Stomach (tissue), 9 donors: ENCODE results near the gene DIPK1B. TPM values are rescaled to one million over a fixed set of nuclear protein-coding genes. Genes with fewer than 3 reads are reported as not detected.

Experiments
- DNase-seq, 2 donors: peaks; one replicate each; pipeline versions ENCODE4 v3.0.0 to v3.0.0-alpha.2; 2013 to 2019
- H3K27ac ChIP-seq, 5 donors: fragments of 200-600 bp in 4 of 5; sonication (generic) in 4 of 5; one replicate each; pipeline ENCODE4 v1.5.1; 2013 to 2019; ENCODE audit warnings: mild to moderate bottlenecking in 1 of 5, moderate library complexity in 1 of 5
- H3K27me3 ChIP-seq, 3 donors: fragments of 200-600 bp; sonication (generic); one replicate each; pipeline ENCODE4 v1.5.1; 2017 to 2019; ENCODE audit warnings: mixed run types in 1 of 3
- H3K36me3 ChIP-seq, 4 donors: fragments of 200-600 bp; sonication (generic); 1 replicate in 3 of 4; 2 replicates in 1 of 4; pipeline ENCODE4 v1.5.1; 2016 to 2019
- H3K4me1 ChIP-seq, 4 donors: fragments of 200-600 bp; sonication (generic); one replicate each; pipeline ENCODE4 v1.5.1; 2016 to 2019
- H3K4me3 ChIP-seq, 4 donors: fragments of 200-600 bp; sonication (generic) in 3 of 4; one replicate each; pipeline ENCODE4 v1.5.1; 2016 to 2019; ENCODE audit warnings: mild to moderate bottlenecking in 1 of 4
- H3K9me3 ChIP-seq, 4 donors: fragments of 200-600 bp; sonication (generic); one replicate each; pipeline ENCODE4 v1.5.1; 2016 to 2019
- EP300 ChIP-seq: sonication (generic); formaldehyde crosslinking; IDR thresholded peaks from one replicate; pipeline ENCODE4 v1.6.1; 2017; ENCODE audit warnings: antibody characterized with exemption
- POLR2A ChIP-seq, 4 donors: fragments of 450-650 bp; IDR thresholded peaks; one replicate each; pipeline ENCODE4 v1.6.1; 2016; ENCODE audit warnings: antibody characterized with exemption in 4 of 4, control low read depth in 2 of 4, mild to moderate bottlenecking in 1 of 4, moderate library complexity in 1 of 4
- POLR2AphosphoS5 ChIP-seq, 3 donors: sonication (generic); formaldehyde crosslinking; IDR thresholded peaks; one replicate each; pipeline ENCODE4 v1.6.1; 2016; ENCODE audit warnings: antibody characterized with exemption in 3 of 3
- WGBS, 5 donors: extraction: QIAGEN DNeasy Blood & Tissue Kit in 3 of 5; methylation state at CpG; one replicate each; pipeline versions ENCODE4 v1.1.5 to v1.1.7; 2013 to 2018; 5-methylcytosine and 5-hydroxymethylcytosine counted together
- intact Hi-C: fragments of 100-400 bp; cut with DNase I; formaldehyde crosslinking; loops from one replicate; pipeline ENCODE4 v1.15.1; 2023; ENCODE audit warnings: low total_unique reads
- polyA plus RNA-seq, 3 donors: library from polyadenylated mRNA; stranded (reverse); fragments of 200-250 nt; gene quantifications; one replicate each; pipeline ENCODE4 v1.2.3, GENCODE V29; 2013
- total RNA-seq, 5 donors: library from RNA; depleted of rRNA; stranded (reverse); fragments of >200 nt; gene quantifications; one replicate each; pipeline versions ENCODE4 v1.1.0 to v1.2.3, GENCODE V29; 2014 to 2016
- TF ChIP-seq, protein P1 (sequence below), 7 experiments: fragments of 450-650 bp in 4 of 7; fragments of 200-600 bp in 3 of 7; sonication (generic) in 3 of 7; IDR thresholded peaks; one replicate each; pipeline ENCODE4 v1.5.1; 2016 to 2019; ENCODE audit warnings: antibody characterized with exemption in 7 of 7, control low read depth in 2 of 7, mild to moderate bottlenecking in 1 of 7
- donor health status: healthy with polysubstance abuse.
- donor health status: Bipolar disorder and iron deficiency.
- donor health status: healthy.

The DIPK1B gene
- total and polyA plus RNA-seq, 8 donors: 0.45 to 10.4 (median 4.0) TPM; not detected in 1

DNA sequence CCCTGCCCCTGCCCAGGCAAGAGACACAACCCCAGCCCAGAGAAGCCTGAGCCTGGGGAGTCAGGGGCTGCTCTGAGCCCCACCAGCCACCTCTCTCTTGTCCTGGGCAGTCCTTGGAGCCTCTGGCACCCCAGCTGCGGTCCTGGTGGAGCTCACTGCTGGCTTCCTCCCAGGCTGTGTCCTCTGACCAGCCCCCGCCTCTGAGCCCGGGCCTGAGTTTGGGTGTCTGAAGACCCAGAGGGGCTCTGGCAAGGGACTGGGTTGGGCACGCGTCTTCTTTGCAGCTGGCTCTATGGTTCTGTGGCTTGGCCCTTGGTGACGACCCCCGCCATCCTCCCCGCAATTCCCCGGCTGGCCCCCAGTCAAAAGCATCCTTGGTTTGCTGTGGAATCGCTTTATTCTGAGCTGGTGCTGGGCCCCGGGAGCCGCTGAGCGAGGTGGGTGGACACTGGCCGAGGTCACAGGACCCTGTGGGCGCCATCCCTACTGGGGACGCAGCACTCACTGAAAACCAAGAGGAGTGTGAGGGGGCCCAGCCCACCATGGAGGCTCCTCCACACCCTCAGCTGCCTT is 31.4 kb downstream of the DIPK1B start:
- intact Hi-C loops: no loop called here
- Histone ChIP-seq H3K36me3 (no peaks in the 10 kb centered on the region), H3K27ac (no peak overlapping the region), H3K27me3 (peaks cover 3 to 65% (median 43%) of the 10 kb centered on the region in 3 donors), H3K4me3 (peak overlapping the region in 2 of 4 donors; percentile 11 to 23), H3K4me1 (peaks cover 22 to 35% (median 30%) of the 10 kb centered on the region in 4 donors), H3K9me3 (no peaks in the 10 kb centered on the region)
- WGBS, 5 donors: 83 to 86% (median 84%) methylated on average over 10 to 16 of the region's 16 CpGs
- TF ChIP-seq EP300 (no peak), POLR2AphosphoS5 (IDR thresholded peaks at IDR 0.05) (no peak), POLR2A (IDR thresholded peaks at IDR 0.05) (no peak)
- TF ChIP-seq, protein P1, sequence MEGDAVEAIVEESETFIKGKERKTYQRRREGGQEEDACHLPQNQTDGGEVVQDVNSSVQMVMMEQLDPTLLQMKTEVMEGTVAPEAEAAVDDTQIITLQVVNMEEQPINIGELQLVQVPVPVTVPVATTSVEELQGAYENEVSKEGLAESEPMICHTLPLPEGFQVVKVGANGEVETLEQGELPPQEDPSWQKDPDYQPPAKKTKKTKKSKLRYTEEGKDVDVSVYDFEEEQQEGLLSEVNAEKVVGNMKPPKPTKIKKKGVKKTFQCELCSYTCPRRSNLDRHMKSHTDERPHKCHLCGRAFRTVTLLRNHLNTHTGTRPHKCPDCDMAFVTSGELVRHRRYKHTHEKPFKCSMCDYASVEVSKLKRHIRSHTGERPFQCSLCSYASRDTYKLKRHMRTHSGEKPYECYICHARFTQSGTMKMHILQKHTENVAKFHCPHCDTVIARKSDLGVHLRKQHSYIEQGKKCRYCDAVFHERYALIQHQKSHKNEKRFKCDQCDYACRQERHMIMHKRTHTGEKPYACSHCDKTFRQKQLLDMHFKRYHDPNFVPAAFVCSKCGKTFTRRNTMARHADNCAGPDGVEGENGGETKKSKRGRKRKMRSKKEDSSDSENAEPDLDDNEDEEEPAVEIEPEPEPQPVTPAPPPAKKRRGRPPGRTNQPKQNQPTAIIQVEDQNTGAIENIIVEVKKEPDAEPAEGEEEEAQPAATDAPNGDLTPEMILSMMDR (IDR thresholded peaks at IDR 0.05): no peak
- DNase-seq: no peak

DNA sequence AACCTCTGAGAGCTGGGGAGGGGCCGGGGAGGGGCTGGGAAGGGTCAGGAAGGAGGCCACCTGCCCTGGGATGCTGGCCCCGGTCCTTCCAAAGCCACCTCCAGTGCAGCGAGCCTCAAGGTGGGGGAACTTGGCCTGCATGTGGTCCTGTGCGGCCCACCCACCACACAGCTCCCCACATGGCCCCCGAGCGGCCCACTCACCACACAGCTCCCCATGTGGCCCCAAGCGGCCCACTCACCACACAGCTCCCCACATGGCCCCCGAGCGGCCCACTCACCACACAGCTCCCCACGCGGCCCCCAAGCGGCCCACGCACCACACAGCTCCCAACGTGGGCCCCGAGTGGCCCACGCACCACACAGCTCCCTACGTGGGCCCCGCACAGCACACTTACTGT is 32.4 kb downstream of the DIPK1B start:
- Histone ChIP-seq H3K27ac (no peak overlapping the region), H3K36me3 (no peaks in the 10 kb centered on the region), H3K27me3 (peaks cover 3 to 61% (median 38%) of the 10 kb centered on the region in 3 donors), H3K4me1 (peaks cover 22 to 42% (median 30%) of the 10 kb centered on the region in 4 donors), H3K9me3 (no peaks in the 10 kb centered on the region), H3K4me3 (peak overlapping the region in 3 of 4 donors; percentile 13 to 23 (median 21))
- intact Hi-C loops: no loop called here
- TF ChIP-seq POLR2AphosphoS5 (IDR thresholded peaks at IDR 0.05) (no peak), EP300 (no peak), POLR2A (IDR thresholded peaks at IDR 0.05) (no peak)
- TF ChIP-seq, protein P1 (IDR thresholded peaks at IDR 0.05): no peak
- WGBS, 5 donors: 74 to 90% (median 88%) methylated on average over 5 to 18 of the region's 18 CpGs
- no peak for DNase-seq

DNA sequence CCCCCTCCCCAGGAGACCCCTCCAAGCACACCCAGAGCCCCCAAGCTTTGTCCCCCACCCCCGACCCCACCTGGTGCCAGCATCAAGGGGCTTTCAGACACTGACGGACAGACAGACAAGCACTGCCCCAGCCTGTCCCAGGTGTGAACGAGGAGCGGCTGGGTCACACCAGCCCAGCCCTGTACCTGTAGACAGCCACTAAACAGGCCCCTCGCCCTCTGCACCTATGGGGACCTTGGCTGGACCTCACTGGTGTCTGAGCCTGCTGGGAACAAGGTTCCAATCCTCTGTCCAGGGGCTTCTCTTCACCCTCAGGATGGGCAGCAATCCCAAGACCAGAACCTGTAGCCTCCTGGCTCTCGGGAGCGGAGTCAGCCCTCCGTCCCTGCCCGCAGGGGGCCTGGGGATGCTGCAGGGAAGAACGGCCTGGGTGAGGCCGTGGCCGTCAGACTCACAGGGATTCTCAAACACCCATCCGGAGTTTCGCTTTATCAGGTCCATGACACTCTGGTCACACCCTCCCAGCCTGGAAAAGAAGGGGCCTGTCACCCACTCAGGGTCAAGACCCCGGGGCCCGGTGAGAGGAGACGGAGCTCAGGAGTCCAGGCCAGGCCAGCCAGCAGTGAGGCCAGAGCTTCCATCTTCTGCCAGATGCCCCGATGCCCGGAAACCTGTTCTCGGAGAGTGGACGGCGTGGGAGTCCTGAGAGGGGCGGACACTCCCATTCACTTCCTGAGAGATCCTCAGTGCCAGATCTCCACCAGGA is 33.2 kb downstream of the DIPK1B start:
- TF ChIP-seq POLR2AphosphoS5 (IDR thresholded peaks at IDR 0.05) (no peak), POLR2A (IDR thresholded peaks at IDR 0.05) (no peak), EP300 (no peak)
- TF ChIP-seq, protein P1 (IDR thresholded peaks at IDR 0.05): no peak
- peaks cover 3 to 53% (median 33%) of the 10 kb centered on the region in 3 donors for H3K27me3 ChIP-seq
- H3K27ac ChIP-seq: no peak overlapping the region
- H3K9me3 ChIP-seq: no peaks in the 10 kb centered on the region
- peak overlapping the region; percentile 3 to 23 (median 17) for H3K4me3 ChIP-seq
- intact Hi-C loops: no loop called here
- WGBS, 5 donors: 70 to 89% (median 88%) methylated on average over 15 to 23 of the region's 23 CpGs
- peaks cover 22 to 41% (median 29%) of the 10 kb centered on the region in 4 donors for H3K4me1 ChIP-seq
- H3K36me3 ChIP-seq: no peaks in the 10 kb centered on the region
- DNase-seq: no peak

DNA sequence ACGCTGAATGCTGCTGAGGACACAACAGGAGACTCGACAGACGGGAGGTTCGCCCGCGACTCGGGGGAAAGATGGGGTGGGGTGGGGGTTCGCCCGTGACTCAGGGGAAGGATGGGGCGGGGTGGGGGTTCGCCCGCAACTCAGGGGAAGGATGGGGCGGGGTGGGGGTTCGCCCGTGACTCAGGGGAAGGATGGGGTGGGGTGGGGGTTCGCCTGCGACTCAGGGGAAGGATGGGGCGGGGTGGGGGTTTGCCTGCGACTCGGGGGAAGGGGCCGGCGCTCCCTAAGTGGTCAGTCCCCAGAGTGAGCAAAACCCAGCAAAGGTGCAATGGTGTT is 33.8 kb downstream of the DIPK1B start:
- Histone ChIP-seq H3K27me3 (peaks cover 3 to 47% (median 27%) of the 10 kb centered on the region in 3 donors), H3K36me3 (no peaks in the 10 kb centered on the region), H3K4me1 (peaks cover 16 to 36% (median 24%) of the 10 kb centered on the region in 4 donors), H3K9me3 (peaks cover 0 to 1% (median under 1%) of the 10 kb centered on the region in 4 donors), H3K27ac (no peak overlapping the region), H3K4me3 (no peak overlapping the region)
- intact Hi-C loops: no loop called here
- 65 to 81% (median 76%) methylated on average over 10 to 22 of the region's 22 CpGs for whole genome bisulfite sequencing, 5 donors
- TF ChIP-seq POLR2A (IDR thresholded peaks at IDR 0.05) (no peak), EP300 (no peak), POLR2AphosphoS5 (IDR thresholded peaks at IDR 0.05) (no peak)
- TF ChIP-seq, protein P1 (IDR thresholded peaks at IDR 0.05): no peak
- no peak for DNase-seq
